ENCODE measurements around the gene CGB3.
"Not testable (repeated sequence)": the region's sequence is repeated elsewhere in the genome, so short reads cannot be mapped to it uniquely, and the experiment has no call there.

DNA sequence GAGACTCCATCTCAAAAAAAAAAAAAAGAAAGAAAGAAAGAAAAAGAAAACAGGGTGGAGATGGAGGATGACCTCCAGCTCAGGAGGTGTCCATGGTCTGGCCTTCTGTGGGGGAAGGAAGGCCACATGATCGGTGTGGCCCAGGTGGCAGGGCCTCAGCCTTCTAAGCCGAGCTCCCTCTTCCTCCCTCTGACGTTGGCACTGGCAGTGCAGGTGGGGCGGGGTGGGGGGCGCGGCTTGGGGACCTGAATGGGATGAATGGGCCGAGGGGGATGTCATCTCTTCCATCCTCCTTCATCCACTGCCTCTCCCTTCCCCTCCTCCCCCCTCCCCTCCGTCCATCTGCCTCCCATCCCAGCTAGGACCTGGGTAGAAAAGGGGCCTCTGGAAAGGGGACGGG is 15.6 kb upstream of the CGB3 start:
- TF ChIP-seq, protein P1, sequence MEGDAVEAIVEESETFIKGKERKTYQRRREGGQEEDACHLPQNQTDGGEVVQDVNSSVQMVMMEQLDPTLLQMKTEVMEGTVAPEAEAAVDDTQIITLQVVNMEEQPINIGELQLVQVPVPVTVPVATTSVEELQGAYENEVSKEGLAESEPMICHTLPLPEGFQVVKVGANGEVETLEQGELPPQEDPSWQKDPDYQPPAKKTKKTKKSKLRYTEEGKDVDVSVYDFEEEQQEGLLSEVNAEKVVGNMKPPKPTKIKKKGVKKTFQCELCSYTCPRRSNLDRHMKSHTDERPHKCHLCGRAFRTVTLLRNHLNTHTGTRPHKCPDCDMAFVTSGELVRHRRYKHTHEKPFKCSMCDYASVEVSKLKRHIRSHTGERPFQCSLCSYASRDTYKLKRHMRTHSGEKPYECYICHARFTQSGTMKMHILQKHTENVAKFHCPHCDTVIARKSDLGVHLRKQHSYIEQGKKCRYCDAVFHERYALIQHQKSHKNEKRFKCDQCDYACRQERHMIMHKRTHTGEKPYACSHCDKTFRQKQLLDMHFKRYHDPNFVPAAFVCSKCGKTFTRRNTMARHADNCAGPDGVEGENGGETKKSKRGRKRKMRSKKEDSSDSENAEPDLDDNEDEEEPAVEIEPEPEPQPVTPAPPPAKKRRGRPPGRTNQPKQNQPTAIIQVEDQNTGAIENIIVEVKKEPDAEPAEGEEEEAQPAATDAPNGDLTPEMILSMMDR (conservative IDR thresholded peaks at IDR 0.05; ENCODE audit: low read depth, low read length): not testable (repeated sequence)
- not testable (repeated sequence) for TF ChIP-seq EZH2 (IDR thresholded peaks at IDR 0.05; ENCODE audit: low read length, unreplicated experiment)
